ENCODE data around the gene CDC42. TPM values are rescaled to one million over a fixed set of nuclear protein-coding genes. Genes with fewer than 3 reads are reported as not detected.
"Not testable (repeated sequence)": the region's sequence is repeated elsewhere in the genome, so short reads cannot be mapped to it uniquely, and the experiment has no call there.

The CDC42 gene
- total RNA-seq, 4 donors from 2014 or later, result 186 to 260 (median 205) TPM

- TF ChIP-seq CTCF (IDR thresholded peaks at IDR 0.05), result no peak
- no peak for ATAC-seq (ENCODE audit: low FRiP score)
- DNase-seq (ENCODE audit: low spot score), result no peak
Observed at GRCh38 chr1:22031214-22031962, 21.1 kb upstream of the CDC42 start.

- not testable (repeated sequence) for DNase-seq (ENCODE audit: low spot score); ATAC-seq (ENCODE audit: low FRiP score)
Observed at GRCh38 chr1:22034834-22035233, 17.7 kb upstream of the CDC42 start.

GRCh38 chr1:22037520-22037919 is 15.0 kb upstream of the CDC42 start:
- ATAC-seq (ENCODE audit: low FRiP score) (no peak), DNase-seq (ENCODE audit: low spot score) (no peak)
- no peak for TF ChIP-seq CTCF (IDR thresholded peaks at IDR 0.05)

GRCh38 chr1:22038036-22038435 is 14.5 kb upstream of the CDC42 start:
- TF ChIP-seq CTCF (IDR thresholded peaks at IDR 0.05), result no peak
- DNase-seq (ENCODE audit: low spot score), result no peak
- no peak for ATAC-seq (ENCODE audit: low FRiP score)

GRCh38 chr1:22039594-22040285 is 12.8 kb upstream of the CDC42 start:
- ATAC-seq (ENCODE audit: low FRiP score), result no peak
- TF ChIP-seq CTCF (IDR thresholded peaks at IDR 0.05), result no peak
- no peak for DNase-seq (ENCODE audit: low spot score)

- DNase-seq (ENCODE audit: low spot score) (no peak), ATAC-seq (ENCODE audit: low FRiP score) (no peak)
- TF ChIP-seq CTCF (IDR thresholded peaks at IDR 0.05), result no peak
Observed at GRCh38 chr1:22040286-22040623, 12.3 kb upstream of the CDC42 start.

GRCh38 chr1:22041505-22041904 is 11.0 kb upstream of the CDC42 start:
- no peak for TF ChIP-seq CTCF (IDR thresholded peaks at IDR 0.05)
- ATAC-seq (ENCODE audit: low FRiP score) (no peak), DNase-seq (ENCODE audit: low spot score) (no peak)
